Mononuclear cell (primary cell): ENCODE measurements around the gene FCHO2. TPM values are rescaled to one million over a fixed set of nuclear protein-coding genes. Genes with fewer than 3 reads are reported as not detected.
"Not testable (repeated sequence)": the region's sequence is repeated elsewhere in the genome, so short reads cannot be mapped to it uniquely, and the experiment has no call there.

Experiments used
- H3K27me3 ChIP-seq: 2 replicates; pipeline ENCODE4 v1.6.0; 2011; ENCODE audit warnings: low read length, control low read depth; ENCODE audit not compliant: insufficient read depth
- H3K4me1 ChIP-seq: 2 replicates; pipeline ENCODE4 v1.5.1; 2011; ENCODE audit warnings: mild to moderate bottlenecking, low read length, control low read depth; ENCODE audit not compliant: insufficient read depth
- H3K4me3 ChIP-seq: 2 replicates; pipeline ENCODE4 v1.5.1; 2011; ENCODE audit warnings: mild to moderate bottlenecking, low read length, moderate library complexity
- H3K9me3 ChIP-seq: 2 replicates; pipeline ENCODE4 v1.5.1; 2011; ENCODE audit warnings: low read depth, mild to moderate bottlenecking, control low read depth, low read length
- total RNA-seq: library from RNA; depleted of rRNA; stranded (reverse); fragments of >200 nt; gene quantifications from one replicate; pipeline ENCODE4 v1.2.3, GENCODE V29; 2012

The FCHO2 gene
- total RNA-seq, 1 donor, result 3.3 TPM

- Histone ChIP-seq H3K4me1 (peaks cover 39% of the 10 kb centered on the region), H3K9me3 (no peaks in the 10 kb centered on the region)
Observed at GRCh38 chr5:72940082-72940481, 15.8 kb upstream of the FCHO2 start.

DNA sequence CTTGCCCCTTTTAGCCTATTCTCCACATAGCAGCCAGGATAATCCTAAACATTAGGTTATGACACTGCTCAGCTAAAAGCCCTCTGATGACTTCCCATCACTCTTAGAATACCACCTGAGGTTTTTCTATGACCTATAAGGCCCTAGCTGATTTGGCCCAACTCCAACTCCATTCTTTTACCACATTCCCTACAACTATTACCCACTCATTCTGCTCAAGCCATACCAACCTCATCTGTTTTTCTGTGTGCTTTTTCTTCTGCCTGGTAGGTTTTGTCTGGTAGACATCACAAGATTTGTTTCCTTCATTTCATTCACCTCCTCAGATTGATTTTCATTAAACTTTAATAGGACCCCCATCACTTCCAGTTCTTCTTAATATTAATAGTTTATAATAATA lies 12.5 kb upstream of the FCHO2 start:
- Histone ChIP-seq H3K4me1 (peaks cover 26% of the 10 kb centered on the region), H3K9me3 (no peaks in the 10 kb centered on the region), H3K4me3 (no peak overlapping the region), H3K27me3 (no peaks in the 10 kb centered on the region)

More at GRCh38 chr5:72940082-72940481, 15.8 kb upstream of the FCHO2 start:
- Histone ChIP-seq H3K4me3 (no peak overlapping the region), H3K27me3 (no peaks in the 10 kb centered on the region)

- Histone ChIP-seq H3K9me3 (no peaks in the 10 kb centered on the region), H3K4me3 (no peak overlapping the region), H3K27me3 (no peaks in the 10 kb centered on the region), H3K4me1 (peaks cover 14% of the 10 kb centered on the region)
Observed at GRCh38 chr5:72947498-72947897, 8.3 kb upstream of the FCHO2 start.

- no peak overlapping the region for H3K4me3 ChIP-seq
- no peaks in the 10 kb centered on the region for H3K9me3 ChIP-seq
- peaks cover 20% of the 10 kb centered on the region for H3K4me1 ChIP-seq
- H3K27me3 ChIP-seq, result peaks cover 4% of the 10 kb centered on the region
Observed at GRCh38 chr5:72949481-72949880, 6.4 kb upstream of the FCHO2 start.

GRCh38 chr5:72951671-72952468 lies 4.0 kb upstream of the FCHO2 start:
- Histone ChIP-seq H3K27me3 (peaks cover 4% of the 10 kb centered on the region), H3K4me1 (peaks cover 34% of the 10 kb centered on the region), H3K4me3 (no peak overlapping the region), H3K9me3 (no peaks in the 10 kb centered on the region)

DNA sequence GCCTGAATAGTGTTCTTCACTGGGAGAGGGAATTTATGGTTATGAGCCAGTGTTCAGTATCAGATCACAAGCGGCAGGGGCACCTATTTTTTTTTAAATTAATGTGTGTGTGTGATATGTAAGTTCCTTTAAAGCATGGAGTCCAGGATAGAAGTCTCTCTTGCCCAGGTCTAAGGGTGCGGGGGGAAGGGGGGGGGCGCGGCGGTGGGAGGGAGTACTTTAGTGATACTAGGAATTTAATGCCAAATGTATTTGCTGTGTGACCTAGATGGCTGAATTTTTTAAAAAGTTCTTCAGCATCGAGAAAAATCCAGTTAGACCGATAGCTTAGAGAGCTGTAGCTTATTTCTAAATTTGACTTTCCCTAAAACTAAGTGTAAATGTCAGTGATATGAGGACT lies 1.5 kb upstream of the FCHO2 start:
- Histone ChIP-seq H3K4me3 (no peak overlapping the region), H3K9me3 (no peaks in the 10 kb centered on the region), H3K4me1 (peaks cover 40% of the 10 kb centered on the region), H3K27me3 (peaks cover 15% of the 10 kb centered on the region)

DNA sequence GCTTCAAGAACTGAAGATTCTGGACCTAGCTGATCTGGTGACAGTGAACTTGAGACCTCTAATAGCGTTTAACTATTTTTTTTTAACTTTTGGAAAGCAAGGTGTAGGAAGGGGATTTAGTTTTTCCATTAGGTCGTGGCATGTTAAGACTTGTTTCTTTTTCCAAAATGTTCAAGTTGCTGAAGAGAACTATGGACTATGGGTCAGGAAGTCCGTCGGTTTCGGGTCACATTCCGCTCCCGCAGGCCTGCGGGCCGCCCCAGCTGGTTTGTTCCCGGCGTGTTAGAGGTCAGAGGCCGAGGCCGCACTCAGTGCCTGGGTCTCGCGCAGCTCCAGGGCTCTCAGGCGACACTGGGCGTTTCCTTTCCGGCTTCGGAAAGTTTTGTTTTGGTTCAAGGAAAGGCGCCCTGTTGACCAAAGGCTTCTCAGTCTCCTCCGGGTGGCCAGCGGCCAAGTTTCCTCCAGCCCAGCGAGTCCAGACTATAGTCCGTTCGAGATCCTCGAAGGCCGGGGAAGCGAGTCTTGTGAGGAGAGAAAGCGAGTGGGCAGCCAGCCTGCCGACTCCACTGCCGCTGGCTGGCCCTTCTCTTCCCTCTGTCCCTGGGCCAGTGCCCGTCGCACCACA lies 586 bp upstream of the FCHO2 start:
- peaks cover 40% of the 10 kb centered on the region for H3K4me1 ChIP-seq
- H3K9me3 ChIP-seq, result no peaks in the 10 kb centered on the region
- peaks cover 15% of the 10 kb centered on the region for H3K27me3 ChIP-seq
- H3K4me3 ChIP-seq, result peak overlapping the region; percentile 76

DNA sequence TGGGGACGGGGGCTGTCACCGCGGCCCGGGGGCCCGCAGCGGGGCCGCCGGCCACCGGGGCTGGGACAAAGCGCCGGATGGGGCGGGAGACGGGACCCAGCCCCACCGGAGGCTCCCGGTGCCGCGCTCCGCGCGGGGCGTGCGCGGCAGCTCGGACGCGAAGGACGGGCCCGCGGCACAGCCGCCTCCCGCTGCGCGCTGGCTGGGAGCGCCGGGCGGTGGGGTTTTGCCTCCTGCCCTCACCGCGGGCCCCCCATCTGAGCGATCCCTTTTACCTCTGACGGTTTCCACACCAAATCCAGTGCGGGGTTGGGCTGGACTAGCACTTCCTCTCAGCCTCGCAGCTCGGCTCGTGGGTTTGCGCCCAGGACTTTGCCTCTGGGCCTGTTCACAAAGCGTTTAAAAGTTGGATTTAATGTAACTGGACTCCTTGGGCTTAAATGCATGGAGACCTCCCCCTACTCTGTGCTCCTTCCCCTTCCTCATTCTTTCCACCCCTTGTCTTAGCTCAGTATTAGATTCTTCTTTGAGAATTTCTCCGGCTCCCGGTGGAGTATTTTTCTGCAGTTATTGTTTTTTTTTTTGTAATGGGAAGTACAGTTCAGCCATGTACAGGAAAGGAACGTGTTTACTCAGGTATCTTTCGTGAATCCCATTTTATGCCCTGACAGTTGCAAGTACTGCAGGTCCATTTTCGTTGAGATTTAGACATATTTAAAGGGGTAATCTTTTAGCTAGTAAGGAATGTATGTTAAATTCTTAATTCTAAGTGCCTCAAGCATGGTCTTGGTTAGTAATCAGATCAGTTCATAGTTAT lies 691 bp downstream of the FCHO2 start:
- H3K4me3 ChIP-seq, result peak overlapping the region; percentile 76
- H3K4me1 ChIP-seq, result peaks cover 34% of the 10 kb centered on the region
- peaks cover 15% of the 10 kb centered on the region for H3K27me3 ChIP-seq
- H3K9me3 ChIP-seq, result no peaks in the 10 kb centered on the region

DNA sequence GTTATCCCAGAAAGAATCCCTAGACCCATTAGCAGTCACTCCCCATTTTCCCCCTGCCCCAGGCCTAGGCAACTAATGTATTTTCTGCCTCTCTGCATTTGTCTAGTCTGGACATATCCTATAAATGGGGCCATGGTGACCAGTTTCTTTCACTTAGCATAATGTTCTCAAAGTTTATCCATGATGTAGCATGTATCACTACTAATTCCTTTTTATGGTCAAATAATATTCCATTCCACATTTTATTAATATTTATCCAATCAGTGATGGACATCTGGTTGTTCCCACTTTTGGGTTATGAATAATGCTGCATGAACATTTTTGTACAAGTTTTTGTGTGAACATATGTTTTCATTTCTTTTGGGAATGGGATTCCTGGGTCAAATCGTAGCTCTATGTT lies 1.5 kb downstream of the FCHO2 start:
- peaks cover 15% of the 10 kb centered on the region for H3K27me3 ChIP-seq
- H3K9me3 ChIP-seq, result no peaks in the 10 kb centered on the region
- H3K4me3 ChIP-seq, result no peak overlapping the region
- H3K4me1 ChIP-seq, result peaks cover 28% of the 10 kb centered on the region

- H3K4me3 ChIP-seq, result no peak overlapping the region
- no peaks in the 10 kb centered on the region for H3K9me3 ChIP-seq
- peaks cover 12% of the 10 kb centered on the region for H3K27me3 ChIP-seq
- peaks cover 19% of the 10 kb centered on the region for H3K4me1 ChIP-seq
Observed at GRCh38 chr5:72959257-72959656, 3.4 kb downstream of the FCHO2 start.

GRCh38 chr5:72974481-72974880 lies 18.6 kb downstream of the FCHO2 start:
- H3K9me3 ChIP-seq, H3K4me1 ChIP-seq, H3K4me3 ChIP-seq, H3K27me3 ChIP-seq: not testable (repeated sequence)

DNA sequence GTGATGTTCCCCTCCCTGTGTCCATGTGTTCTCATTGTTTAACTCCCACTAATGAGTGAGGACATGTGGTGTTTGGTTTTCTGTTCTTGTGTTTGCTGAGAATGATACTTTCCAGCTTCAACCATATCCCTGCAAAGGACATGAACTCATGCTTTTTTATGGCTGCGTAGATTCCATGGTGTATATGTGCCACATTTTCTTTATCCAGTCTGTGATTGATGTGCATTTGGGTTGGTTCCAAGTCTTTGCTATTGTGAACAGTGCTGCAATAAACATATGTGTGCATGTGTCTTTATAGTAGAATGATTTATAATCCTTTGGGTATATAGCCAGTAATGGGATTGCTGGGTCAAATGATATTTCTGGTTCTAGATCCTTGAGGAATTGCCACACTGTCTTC lies 21.0 kb downstream of the FCHO2 start:
- H3K4me3 ChIP-seq, H3K9me3 ChIP-seq, H3K4me1 ChIP-seq, H3K27me3 ChIP-seq: not testable (repeated sequence)

DNA sequence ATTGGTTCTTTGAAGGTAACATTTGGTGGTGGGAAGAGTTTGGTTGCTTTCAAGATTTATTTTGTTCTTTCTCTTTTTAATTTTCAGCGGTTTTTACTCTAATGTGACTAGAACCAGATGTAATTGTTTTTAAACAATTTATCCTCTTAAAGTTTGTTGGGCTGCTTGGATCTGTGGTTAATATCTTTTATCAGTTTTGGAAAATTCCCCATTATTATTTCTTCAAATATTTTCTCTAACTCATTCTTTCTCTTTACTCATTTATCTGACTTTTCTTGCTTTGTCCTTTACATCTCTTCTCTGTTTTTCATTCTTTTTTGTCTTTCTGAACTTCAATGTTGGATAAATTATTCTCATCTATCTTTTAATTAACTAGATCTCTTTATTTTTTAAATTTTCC lies 29.9 kb downstream of the FCHO2 start:
- Histone ChIP-seq H3K4me3 (no peak overlapping the region), H3K27me3 (no peaks in the 10 kb centered on the region), H3K4me1 (no peaks in the 10 kb centered on the region), H3K9me3 (no peaks in the 10 kb centered on the region)

DNA sequence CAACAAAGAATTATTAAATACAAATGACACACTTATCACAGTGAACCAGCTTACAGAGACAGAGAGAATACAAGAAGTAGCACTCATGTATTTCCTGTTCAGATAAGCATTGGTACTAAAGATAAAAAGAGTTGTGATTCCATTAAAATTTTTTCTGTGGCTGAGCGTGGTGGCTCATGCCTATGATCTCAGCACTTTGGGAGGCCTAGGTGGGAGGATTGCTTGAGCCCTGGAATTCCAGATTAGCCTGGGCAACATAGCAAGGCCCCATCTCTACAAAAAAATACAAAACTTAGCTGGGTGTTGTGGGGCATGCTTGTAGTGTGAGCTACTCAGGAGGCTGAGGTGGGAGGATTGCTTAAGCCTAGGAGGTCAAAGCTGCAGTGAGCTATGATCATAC lies 32.9 kb downstream of the FCHO2 start:
- H3K9me3 ChIP-seq, result no peaks in the 10 kb centered on the region
- H3K27me3 ChIP-seq, result no peaks in the 10 kb centered on the region
- H3K4me3 ChIP-seq, result no peak overlapping the region
- no peaks in the 10 kb centered on the region for H3K4me1 ChIP-seq

DNA sequence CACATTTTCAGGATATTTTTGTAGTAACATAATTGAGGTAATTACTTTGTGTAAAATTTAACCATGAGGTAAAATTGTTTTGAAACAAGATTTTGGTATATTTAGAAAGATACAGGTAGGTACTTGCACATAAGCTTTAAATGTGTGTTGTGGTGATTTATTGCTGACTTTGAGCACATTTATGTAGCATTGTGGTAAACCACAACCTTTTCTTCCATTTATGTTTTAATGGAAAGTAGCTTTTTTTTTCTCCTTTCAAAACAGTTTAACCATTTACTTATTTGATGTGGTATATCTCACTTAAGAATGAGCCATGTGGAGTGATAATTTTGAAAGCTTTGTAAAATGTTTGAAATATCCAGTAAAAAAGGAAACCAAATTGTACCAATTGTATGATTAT lies 35.6 kb downstream of the FCHO2 start:
- H3K27me3 ChIP-seq, result no peaks in the 10 kb centered on the region
- no peaks in the 10 kb centered on the region for H3K9me3 ChIP-seq
- H3K4me1 ChIP-seq, result no peaks in the 10 kb centered on the region
- no peak overlapping the region for H3K4me3 ChIP-seq
